ENCODE results near the gene QDPR. TPM values are rescaled to one million over a fixed set of nuclear protein-coding genes. Genes with fewer than 3 reads are reported as not detected.

Gene QDPR
- total and polyA plus RNA-seq, 10 of the 15 experiments (the other 5 are each of a cell fraction or from before 2014, with no cell fraction given), result 3.0 to 27.7 (median 11.8) TPM

- Histone ChIP-seq H3K9ac (ENCODE audit: control insufficient read depth, insufficient read depth, low read length) (no peak overlapping the region), H4K20me1 (ENCODE audit: control insufficient read depth, insufficient read depth) (no peaks in the 10 kb centered on the region), H2AFZ (ENCODE audit: control insufficient read depth, low read depth, low read length) (no peak overlapping the region), H3K9me3 (replicated peaks; ENCODE audit: control insufficient read depth, insufficient read depth, low read length) (no peaks in the 10 kb centered on the region), H3K4me1 (ENCODE audit: control insufficient read depth, insufficient read depth, low read length) (no peaks in the 10 kb centered on the region), H3K4me3 (no peak overlapping the region), H3K27me3 (replicated peaks in 1 of 2; ENCODE audit: control insufficient read depth in 2 of 2, insufficient read depth in 2 of 2, low read length in 1 of 2) (no peaks in the 10 kb centered on the region), H3K36me3 (ENCODE audit: control insufficient read depth in 2 of 2, insufficient read depth in 2 of 2, low read length in 1 of 2) (peaks cover 2 to 5% of the 10 kb centered on the region in 2 experiments; a peak in 2 of 4 replicates), H3K27ac (ENCODE audit: control insufficient read depth, insufficient read depth) (no peak overlapping the region), H3K79me2 (ENCODE audit: control insufficient read depth, insufficient read depth, low read length) (no peaks in the 10 kb centered on the region), H3K4me2 (ENCODE audit: control insufficient read depth, insufficient read depth) (no peak overlapping the region)
- BruUV-seq (replicated peaks), result no TSS peak
- 66% methylated on average over 15 of the region's 15 CpGs for WGBS (ENCODE audit: insufficient coverage, insufficient replicate concordance, low lambda C conversion rate, missing lambda C conversion rate)
- in situ Hi-C loops (cut with MboI), result no loop called here
- ATAC-seq, result no peak
- FAIRE-seq, result no peak
- intact Hi-C loops (cut with micrococcal nuclease; ENCODE audit: unreplicated experiment), result no loop called here
- TF ChIP-seq MYC (IDR thresholded peaks at IDR 0.05; ENCODE audit: insufficient read depth, insufficient read length, insufficient replicate concordance, low read length, severe bottlenecking) (no peak), CHD2 (IDR thresholded peaks at IDR 0.05; ENCODE audit: borderline replicate concordance, low read depth, low read length) (no peak), LARP7 (IDR thresholded peaks at IDR 0.05) (no peak), BRCA1 (IDR thresholded peaks at IDR 0.05; ENCODE audit: low read depth, low read length) (no peak), POU2F2 (IDR thresholded peaks at IDR 0.05; ENCODE audit: borderline replicate concordance, low read depth, low read length) (no peak), FOXM1 (IDR thresholded peaks at IDR 0.05; ENCODE audit: low read depth, low read length) (no peak), RAD51 (IDR thresholded peaks at IDR 0.05) (no peak), PAX8 (IDR thresholded peaks at IDR 0.05) (no peak), RFX5 (IDR thresholded peaks at IDR 0.05; ENCODE audit: low read depth, low read length) (no peak), CREM (IDR thresholded peaks at IDR 0.05; ENCODE audit: low read depth) (no peak), NR2C2 (IDR thresholded peaks at IDR 0.05; ENCODE audit: borderline replicate concordance, control insufficient read depth, insufficient read length, low read depth) (no peak), TCF3 (IDR thresholded peaks at IDR 0.05; ENCODE audit: borderline replicate concordance, insufficient read depth, low read depth, low read length) (no peak), ASH2L (IDR thresholded peaks at IDR 0.05; ENCODE audit: borderline replicate concordance, low read depth) (no peak)
- ChIA-PET POLR2A (no interaction called here), RAD21 (ENCODE audit: unreplicated experiment) (no interaction called here), CTCF (no interaction called here), SMC1A (ENCODE audit: uncharacterized antibody, unreplicated experiment) (no interaction called here)
- DNase-seq (ENCODE audit: low read depth, low spot score), result no peak
Observed at GRCh38 chr4:17492058-17492741, 19.7 kb downstream of the QDPR start.
